GM11168 (cell line): ENCODE measurements around the gene PLD3.

ENCODE experiments used
- in situ Hi-C: fragments of 300-500 bp; cut with MboI; formaldehyde crosslinking; loops from one replicate; pipeline ENCODE4 v1.12.0; 2022; ENCODE audit warnings: low sequenced_read_pairs; ENCODE audit not compliant: unreplicated experiment

The PLD3 gene, protein sequence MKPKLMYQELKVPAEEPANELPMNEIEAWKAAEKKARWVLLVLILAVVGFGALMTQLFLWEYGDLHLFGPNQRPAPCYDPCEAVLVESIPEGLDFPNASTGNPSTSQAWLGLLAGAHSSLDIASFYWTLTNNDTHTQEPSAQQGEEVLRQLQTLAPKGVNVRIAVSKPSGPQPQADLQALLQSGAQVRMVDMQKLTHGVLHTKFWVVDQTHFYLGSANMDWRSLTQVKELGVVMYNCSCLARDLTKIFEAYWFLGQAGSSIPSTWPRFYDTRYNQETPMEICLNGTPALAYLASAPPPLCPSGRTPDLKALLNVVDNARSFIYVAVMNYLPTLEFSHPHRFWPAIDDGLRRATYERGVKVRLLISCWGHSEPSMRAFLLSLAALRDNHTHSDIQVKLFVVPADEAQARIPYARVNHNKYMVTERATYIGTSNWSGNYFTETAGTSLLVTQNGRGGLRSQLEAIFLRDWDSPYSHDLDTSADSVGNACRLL

DNA sequence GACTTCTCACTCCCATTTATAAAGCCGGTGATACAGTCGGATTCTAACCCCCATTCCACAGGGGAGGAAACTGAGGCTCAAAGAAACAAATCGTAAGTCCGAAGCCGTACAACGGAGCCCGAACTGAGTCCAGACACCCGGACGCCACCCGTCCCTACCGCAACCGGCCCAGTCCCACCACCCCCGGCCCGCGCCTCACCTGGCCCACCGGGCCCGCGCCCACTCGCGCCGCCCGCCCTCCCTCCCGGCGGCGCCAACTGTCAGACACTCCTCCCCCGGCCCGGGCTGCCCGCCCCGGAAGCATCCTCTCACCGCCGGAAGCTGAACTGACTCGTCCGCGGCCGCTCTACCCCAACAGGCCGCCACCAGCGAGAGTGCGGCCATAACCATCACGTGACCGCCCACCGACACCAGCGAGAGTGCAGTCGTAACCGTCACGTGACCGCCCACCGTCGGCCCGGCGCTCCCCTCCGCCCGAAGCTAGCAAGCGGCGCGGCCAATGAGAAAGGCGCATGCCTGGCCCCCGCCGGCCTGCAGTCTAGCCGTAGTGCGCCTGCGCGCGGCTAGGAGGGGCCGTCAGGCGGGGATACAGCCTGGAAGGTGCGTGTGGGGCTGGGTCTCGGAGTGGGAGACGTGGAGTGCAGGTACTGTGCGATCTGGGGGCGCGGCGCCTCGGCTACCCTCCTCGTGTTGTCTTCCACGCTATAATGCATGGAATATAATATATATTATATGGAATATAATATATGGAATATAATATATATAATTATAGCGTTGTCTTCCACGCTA, at the start of gene PLD3, which contains the start of gene C19orf47:
PLD3 (plus strand) TSS at position 571 of the 789 bp plus-strand sequence. CDS start 17,789 bp downstream, outside the sequence.
C19orf47 (minus strand) TSS at position 273 of the 789 bp plus-strand sequence. CDS start 6,540 bp downstream, outside the sequence.
- in situ Hi-C loops: no loop called here

DNA sequence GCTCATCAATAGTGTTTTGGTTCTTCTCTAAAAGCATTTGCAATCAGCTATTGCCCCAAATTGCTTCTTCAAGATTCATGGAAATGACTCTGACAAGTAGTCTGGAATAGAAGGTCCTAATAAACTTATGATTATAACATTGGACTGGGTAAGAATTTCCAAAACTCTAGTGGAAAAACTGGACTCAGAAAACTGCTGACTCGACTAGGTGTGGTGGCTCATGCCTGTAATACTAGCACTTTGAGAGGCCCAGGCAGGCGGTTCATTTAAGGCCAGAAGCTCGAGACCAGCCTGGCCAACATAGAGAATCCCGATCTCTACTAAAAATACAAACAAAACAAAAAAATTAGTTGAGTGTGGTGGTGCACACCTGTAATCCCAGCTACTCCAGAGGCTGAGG, 47.8 kb upstream of the PLD3 start:
- in situ Hi-C loops: no loop called here

DNA sequence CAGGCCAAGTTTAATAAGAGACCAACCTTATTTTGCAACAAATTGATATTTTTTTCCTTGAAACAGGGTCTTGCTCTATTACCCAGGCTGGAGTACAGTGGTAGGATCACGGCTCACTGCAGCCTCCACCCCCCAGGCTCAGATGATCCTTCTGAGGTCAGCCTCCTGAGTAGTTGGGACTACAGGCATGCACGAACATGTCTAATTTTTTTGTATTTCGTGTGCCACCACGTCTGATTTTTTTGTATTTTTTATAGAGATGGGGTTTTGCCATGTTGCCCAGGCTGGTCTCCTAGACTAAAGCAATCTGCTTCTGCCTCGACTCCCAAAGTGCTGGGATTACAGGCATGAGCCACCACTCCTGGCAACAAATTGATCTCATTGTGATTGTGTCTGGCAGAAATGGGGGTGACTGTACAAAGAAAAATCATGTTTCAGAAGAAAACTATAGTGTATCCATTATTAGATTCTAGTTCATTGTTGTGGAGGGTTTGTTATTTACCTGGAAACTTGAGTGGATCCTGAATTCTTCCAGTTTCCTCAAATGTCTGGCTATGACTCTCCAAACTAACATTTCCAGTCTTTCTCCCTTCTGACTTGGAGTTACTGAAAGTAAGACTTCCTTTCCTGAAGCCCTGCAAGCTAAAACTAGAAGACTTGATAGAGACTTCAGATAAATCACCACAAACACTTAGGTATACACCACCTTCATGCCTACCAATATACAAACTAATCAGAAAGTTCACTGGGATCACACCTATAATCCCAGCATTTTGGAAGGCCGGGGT, 46.1 kb upstream of the PLD3 start:
- in situ Hi-C loops: no loop called here

DNA sequence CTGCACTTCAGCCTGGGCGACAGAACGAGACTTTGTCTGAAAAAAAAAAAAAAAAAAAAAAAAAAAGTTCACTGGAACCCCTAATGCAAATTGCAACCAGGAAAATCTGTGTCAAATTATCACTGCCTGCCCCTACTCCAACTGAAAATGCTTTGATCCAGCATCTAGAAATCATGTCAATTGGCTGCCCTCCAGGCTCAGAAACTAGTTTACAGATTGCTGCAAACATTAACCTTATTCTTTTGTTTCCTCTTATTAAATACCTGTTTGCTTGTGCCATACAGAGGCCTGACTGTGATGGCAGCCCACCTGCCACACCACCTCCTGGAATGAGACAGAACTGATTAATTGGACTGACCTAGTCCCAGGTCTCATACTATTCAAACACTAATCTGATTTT, 44.7 kb upstream of the PLD3 start:
- in situ Hi-C loops: no loop called here

DNA sequence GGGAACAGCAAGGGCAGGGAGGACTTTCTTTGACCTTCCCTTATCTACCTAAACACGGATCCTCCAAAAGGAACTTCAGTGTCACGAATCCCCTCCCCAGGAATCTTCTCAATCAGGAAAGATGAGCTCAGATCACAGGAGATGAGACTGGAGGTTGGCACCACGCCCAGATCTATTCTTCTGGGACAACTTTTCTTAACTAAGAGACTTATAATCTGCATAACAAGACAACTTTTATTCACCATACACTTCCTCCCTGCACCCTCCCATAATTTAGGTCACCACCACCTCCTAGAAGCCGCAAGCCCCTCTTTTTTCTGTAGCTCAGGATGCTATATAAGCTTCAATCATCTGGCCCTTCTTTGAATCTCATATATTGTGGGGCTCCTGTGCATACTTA, 44.2 kb upstream of the PLD3 start:
- in situ Hi-C loops: no loop called here

DNA sequence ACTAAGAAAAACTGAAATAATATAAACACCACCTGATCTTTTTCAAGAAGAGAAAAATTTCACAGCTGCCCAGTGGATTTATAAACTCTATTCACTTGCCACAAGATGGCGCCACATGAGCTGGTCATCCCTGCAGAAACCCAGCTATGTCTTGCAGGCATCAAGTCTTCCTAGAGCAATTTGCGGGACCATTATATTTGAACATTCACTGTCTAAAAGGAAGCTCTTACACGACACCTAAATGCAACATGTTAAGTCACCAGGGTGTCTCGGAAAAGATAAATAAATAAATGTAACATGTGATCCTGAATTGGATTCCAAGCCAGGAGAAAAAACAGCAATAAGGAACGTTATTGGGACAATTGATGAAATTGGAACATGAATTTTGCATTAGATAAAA, 43.1 kb upstream of the PLD3 start:
- in situ Hi-C loops: no loop called here

DNA sequence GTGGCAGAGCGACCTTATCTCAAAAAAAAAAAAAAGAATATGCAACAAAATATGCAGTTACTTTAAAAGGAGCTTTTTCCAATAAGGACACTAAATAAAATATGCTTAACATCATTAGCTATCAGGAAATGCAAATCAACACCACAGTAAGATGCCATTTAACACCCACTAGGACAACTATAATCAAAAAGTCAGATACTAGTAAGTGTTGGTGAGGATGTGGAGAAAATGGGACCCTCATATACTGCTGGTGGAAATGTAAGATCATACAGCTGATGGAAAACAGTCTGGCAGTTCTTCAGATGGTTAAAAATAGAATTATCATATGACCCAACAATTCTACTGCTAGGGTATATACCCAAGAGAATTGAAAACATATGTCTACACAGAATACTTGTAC, 38.8 kb upstream of the PLD3 start:
- in situ Hi-C loops: no loop called here

DNA sequence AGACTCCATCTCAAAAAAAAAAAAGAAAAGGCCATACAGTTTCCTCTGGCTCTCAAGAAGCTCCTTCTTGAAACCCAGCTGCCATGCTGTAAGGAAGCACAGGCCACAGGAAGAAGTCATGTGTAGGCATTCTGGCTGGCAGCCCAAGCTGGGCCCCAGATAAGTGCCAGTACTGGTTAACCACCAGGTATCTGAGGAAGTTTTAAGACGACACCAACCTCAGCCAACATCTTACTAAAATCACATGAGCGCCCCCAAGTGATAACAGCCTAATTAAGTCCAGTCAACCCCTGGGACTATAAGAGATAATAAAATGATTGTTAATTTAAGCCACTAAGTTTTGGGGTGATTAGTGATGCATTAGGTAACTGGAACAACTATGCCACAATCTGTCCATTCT, 36.0 kb upstream of the PLD3 start:
- in situ Hi-C loops: no loop called here

DNA sequence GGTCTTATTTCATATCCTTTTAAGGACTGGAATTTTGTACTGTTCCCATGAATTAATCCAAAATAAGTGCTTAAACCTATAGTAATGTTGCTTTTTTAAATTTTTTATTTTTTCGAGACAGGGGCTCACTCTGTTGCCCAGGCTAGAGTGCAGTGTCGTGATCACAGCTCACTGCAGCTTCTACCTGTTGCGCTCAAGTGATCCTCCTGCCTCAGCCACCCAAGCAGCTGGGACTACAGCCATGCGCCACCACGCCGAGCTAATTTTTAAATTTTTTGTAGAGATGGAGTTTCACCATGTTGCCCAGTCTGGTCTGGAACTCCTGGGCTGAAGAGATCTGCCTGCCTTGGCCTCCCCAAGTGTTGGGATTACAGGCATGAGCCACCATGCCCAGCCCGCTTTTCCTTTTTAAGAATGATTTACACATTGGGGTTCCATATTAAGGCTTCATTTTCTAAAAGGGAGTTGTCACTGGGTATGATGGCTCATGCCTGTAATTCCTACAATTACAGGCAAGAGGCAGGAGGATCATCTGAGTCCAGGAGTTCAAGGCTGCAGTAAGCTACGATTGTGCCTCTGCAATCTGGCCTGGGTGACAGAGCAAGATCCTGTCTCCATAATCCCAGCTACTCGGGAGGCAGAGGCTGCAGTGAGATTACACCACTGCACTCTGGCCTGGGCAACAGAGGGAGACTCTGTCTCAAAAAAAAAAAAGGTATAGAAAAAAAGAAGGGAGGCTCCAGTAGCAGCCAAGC, 35.1 kb upstream of the PLD3 start:
- in situ Hi-C loops: no loop called here

DNA sequence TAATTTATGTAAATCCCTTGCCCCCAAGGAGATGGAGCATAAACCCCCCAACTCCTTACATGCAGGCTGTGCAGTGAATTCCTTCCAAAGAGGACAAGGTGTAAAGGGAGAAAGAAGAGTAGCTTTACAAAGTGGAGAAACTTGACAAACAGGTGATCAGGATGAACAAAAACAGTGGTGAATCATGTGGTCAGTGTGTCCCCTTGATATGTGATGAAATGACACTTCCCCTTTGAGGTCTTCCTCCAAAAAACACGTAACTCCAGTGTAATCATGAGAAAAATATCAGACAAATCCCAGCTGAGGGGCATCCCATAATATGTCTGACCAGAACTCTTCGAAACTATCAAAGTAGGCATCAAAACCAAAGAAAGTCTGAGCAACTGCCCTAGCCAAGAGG, 33.8 kb upstream of the PLD3 start:
- in situ Hi-C loops: no loop called here

DNA sequence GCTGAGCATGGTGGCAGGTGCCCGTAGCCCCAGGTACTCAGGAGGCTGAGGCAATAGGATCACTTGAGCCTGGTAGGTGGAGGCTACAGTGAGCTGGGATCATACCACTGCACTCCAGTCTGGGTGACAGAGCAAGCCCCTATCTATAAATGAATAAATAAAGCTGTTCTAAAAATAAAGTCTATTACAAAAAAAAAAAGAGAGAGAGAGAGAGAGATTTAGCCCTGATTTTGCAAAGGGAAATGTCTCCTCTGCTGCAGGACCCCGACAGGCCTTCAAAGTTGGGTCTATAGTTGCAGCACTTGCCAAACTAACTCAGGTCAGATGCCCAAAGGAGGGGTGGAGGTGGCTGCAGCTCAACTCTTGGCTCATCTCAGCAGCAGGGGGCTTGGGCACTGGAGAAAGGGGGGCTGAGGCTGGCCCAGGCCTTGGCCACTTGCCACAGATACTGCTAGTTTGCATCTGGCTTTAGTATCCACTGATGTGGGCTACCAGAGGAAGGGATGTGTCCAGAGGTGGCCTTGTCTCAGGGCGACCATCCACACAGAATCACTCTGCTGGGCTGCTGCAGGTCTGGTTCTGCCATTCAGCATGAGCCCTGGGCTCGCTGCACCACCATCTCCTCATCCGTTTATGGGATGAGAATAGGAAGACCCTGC, 32.6 kb upstream of the PLD3 start:
- in situ Hi-C loops: no loop called here

DNA sequence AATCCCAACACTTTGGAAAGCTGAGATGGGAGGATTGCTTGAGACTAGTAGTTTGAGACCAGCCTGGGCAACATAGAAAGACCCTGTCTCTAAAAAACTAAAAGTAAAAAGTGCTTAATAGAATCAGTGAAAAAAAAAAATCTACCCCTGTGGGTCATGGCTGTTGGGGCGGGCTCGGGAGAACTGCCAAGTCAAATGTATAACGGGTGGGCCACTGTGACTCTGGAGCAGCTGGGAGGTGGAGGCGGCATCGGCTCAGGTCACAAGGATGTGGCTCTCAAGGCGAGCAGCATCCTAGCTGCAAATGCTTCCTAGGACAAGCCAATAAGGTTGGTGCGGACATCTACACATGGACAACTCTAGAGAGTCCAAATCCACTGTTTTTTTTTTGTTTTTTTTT, 31.2 kb upstream of the PLD3 start:
- in situ Hi-C loops: no loop called here

DNA sequence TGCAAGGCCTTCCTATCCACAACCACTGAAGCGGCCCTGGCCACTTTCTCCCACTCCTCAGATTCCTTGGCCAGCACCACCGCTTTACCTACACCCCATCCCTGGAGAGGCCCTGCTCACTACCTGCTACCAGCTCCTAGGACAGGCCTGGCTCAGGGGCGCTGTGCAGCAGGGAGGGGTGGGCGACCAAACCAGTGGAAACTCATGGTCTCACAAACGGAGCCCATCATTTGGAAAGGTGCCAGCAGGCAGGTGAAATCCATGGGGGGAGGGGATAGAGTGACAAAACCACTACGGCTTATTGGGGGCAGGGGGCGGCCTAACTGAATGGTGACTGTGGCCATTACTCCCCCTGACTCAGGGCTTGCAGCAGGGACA, 27.9 kb upstream of the PLD3 start:
- in situ Hi-C loops: no loop called here

DNA sequence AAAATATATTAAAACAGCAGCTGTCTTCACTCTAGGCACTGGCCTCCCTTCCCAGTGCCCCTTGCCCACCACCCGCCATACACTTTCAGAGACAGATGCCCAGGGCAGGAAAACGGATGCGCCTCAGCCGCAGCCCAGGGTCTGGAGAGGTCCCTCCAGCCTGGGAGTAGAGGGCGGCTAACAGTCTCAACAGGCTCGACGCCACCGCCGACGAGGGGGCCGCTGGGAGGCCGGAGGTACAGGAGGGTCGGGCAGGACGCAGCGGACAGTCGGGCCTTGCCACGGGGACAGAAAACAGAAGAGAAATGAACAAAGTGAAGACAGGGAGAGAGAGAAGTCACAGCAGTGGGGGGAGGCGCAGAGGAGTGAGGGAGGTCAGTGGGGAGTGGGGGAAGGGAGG, 27.4 kb upstream of the PLD3 start:
- in situ Hi-C loops: no loop called here

DNA sequence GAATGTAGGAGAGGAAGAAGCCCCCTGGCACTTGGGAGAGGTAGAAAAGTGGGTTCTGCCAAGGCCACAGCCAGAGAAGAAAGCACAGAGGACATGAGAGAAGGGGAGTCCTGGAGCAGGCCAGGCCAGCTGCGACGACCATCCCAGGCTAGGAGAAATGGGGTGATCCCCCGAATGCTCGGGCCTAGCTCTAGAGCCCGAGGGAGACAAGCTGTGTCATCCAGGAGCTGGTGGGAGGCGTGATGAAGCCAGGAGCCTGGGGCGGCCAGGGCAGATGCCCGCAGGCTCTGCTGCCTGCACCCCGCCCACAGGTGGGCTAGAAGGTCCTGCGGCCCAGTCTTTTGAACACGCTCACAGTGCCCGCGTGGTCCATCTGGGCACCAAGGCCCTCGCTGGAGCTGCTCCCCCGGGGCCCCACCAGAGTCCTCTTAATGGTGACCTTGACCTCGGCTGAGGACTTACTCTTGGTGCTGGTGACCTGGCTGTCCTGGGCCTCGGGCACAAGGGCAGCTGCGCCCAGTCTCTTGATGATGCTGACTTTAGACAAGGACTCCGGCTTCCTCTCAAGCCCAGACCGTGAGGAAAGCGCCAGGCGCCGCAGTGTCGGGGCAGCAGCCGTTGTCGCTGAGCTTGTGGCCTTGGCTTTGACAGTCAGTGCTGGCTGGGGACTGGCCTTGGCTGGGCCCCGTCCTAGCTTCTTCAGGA, 26.8 kb upstream of the PLD3 start:
- in situ Hi-C loops: no loop called here

DNA sequence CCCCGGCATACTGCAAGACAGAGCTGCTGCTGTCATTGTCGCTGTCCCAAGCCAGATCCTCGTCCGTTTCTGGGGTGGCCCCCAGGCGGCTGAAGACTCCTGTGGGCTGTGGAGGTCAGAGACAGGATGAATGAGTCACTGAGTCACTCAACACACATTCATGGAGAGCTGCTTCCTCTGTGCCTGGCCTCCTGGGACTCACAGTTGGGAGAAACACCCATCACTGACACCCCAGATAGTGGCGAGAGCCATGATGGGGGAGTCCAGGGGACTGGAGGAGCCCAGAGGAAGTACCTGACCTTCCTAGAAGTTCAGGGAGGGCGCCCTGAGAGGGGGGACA, 26.3 kb upstream of the PLD3 start:
- in situ Hi-C loops: no loop called here

DNA sequence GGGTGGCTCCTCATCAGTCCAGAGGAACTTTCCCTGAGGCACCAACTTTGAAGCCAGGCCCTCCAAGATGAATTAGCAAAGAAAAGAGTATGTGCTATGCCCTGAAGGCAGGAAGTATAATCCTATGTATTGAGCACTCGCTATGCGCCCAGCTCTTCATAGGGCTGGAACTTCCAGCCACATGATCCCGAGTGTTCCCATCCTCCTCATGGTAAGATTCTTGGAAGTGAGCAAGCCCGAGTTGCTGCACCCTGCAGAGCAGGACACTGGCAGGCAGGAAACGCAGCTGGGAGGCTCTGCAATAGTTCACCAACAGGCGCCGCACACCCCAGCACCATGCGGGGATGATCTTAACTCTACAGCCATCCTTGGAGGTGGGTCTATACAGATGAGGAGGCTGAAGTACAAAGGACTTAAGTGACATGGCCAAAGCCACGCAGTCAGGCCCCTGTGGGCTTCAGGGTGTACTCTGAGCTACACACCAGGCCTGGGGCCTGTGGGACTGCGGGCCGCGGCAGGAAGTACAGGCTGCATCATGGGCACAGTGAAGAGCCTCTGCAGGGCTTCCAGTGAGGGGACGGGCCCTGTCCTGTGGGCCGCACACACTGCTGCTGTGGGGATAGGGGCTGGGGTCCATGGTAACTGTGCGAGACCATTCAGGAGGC, 25.4 kb upstream of the PLD3 start:
- in situ Hi-C loops: no loop called here

DNA sequence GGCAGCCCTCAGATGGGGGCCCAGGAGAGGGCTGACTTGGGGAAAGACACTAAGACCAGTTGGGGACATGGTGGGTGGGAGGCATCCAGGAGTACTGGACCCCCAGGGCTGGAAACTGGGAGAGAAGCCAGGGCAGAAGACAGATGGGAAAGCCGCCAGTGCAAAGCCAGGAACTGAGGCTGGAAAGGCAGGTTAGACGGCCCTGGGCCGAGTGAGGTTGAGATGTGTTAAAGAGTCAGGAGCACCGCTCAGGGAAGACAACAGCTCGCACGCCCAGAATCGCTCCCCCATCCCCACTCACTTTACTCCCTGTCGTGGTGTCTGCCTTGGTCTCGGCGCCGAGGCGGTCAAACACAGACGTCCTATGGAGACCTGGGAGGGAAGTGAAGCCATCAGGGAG, 24.8 kb upstream of the PLD3 start:
- in situ Hi-C loops: no loop called here
